HG03460 (cell line): ENCODE results near the gene TRABD.

Experiments used
- ATAC-seq: cut with Tn5 transposase; IDR thresholded peaks from one replicate; pipeline ENCODE4 v1.9.1; 2021; ENCODE audit not compliant: unreplicated experiment

TRABD gene

DNA sequence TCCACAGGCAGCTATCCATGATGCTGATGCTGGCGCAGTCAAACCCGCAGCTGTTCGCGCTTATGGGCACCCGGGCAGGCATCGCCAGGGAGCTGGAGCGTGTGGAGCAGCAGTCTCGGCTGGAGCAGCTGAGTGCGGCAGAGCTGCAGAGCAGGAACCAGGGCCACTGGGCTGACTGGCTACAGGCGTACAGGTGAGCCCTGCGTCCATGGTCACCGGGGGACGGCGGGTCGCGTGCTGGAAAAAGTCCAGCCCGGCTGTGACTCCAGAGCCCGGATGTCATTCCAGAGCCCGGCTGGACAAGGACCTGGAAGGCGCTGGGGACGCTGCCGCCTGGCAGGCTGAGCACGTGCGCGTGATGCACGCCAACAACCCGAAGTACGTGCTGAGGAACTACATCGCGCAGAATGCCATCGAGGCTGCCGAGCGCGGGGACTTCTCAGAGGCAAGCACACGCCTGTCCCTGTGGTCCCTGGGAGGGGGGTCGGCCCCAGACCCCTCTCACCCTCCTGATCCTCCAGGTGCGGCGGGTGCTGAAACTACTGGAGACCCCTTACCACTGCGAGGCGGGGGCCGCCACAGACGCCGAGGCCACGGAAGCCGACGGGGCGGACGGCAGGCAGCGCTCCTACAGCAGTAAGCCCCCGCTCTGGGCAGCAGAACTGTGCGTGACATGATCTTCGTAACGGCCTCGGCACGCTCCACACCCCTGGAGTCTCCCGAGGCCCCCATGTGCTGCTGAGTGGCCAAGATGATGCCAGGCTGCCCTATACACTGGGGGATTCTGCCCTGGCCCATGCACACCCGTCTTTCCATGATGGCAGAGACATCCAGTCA, 31.2 kb downstream of the TRABD start:
- ATAC-seq, result no peak

DNA sequence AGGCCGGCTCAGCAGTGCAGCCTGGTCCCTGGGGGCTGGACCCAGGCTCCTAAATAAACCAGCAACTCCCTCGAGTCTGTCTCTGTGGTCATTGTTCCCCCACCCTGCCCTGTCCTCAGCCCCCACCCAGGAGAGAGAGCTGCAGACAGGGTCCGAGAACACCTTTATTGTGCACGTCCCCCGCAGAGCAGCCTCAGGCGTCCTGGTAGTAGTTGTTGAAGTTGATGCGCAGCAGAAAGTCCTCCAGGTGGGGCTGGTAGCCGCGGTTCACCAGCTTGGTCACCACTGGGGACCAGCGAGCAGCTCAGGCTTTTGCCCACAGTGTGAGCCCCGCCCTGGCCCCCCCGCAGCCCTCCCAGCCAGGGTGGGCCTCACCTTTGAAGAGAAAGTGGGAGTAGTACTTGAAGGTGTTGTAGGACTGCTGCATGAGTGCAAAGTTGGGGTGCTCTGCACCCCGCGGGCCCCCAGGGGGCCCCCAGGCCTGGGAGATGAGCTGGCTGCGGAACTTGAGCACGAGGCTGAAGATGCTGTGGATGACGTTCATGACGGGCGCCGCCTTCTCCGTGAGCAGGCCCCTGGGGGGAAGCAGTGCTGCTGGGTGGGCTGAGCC, 31.9 kb downstream of the TRABD start:
- ATAC-seq, result no peak

DNA sequence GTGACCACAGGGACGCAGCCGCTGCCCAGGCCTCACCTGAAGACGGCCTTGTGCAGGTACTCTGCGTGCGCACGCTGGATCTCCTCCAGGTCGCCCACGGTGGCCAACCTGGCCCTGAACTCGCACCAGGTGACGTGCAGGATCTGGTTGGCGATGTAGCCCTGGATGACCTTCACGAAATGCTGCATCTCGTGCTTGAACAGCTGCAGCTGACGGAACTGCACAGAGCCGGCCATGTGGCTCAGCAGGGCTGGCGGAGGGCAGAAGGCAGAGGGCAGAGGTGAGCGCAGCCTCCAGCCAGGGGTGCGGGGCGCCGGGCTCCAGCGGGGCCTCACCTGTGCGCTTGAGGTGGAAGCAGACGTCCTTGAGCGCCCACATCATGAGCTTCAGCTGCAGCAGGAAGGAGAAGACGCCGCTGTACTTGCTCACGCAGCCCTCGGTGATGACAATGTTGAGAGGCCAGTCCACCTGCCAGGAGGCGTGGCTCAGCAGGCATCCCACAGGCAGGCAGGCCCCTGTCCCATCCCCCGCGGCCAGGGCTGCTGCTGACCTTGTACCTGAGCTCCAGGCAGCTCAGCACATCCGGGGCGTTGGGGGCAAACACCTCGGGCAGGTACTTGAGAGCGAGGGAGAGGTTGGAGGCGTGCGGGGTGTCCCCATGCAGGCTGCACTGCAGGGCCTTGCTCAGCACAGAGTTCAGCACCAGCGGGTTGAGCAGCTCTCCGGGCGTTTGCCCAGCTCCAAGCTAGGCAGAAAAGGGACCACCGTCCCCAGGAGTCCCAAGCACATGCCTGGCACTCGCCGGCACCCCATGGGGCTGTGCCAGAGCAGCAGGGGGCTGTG, 32.7 kb downstream of the TRABD start:
- no peak for ATAC-seq

DNA sequence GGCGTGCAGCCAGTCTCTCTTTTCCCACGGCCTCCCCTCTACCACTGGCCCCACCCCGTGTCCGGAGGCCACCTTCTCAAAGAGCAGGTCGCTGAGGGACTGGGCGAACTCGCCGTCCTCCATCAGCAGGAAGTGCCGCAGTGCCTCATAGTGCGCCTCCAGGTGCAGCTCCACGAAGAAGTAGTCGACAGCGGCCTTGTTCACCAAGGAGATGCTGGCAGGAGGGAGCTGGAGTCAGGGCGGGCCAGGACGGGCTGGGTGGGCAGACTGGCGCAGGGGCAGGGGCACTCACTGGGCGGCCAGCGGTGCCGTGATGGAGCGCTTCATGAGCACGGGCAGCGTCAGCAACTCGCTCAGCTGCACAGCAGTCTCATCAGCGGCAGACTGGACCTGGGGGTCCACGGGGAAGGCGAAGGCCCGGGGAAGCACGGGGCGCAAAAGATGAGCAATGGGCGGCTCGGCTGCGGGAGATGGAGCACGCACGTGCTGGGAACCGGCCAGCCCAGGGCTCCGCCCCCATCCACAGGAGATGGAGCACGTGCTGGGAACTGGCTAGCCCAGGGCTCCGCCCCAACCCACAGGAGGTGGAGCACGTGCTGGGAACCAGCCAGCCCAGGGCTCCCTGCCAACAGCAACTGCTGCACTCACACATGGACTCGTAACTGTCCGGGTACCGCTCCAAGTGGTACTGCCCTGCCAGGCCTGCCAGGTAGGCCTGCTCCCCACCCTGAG, 33.4 kb downstream of the TRABD start:
- no peak for ATAC-seq

DNA sequence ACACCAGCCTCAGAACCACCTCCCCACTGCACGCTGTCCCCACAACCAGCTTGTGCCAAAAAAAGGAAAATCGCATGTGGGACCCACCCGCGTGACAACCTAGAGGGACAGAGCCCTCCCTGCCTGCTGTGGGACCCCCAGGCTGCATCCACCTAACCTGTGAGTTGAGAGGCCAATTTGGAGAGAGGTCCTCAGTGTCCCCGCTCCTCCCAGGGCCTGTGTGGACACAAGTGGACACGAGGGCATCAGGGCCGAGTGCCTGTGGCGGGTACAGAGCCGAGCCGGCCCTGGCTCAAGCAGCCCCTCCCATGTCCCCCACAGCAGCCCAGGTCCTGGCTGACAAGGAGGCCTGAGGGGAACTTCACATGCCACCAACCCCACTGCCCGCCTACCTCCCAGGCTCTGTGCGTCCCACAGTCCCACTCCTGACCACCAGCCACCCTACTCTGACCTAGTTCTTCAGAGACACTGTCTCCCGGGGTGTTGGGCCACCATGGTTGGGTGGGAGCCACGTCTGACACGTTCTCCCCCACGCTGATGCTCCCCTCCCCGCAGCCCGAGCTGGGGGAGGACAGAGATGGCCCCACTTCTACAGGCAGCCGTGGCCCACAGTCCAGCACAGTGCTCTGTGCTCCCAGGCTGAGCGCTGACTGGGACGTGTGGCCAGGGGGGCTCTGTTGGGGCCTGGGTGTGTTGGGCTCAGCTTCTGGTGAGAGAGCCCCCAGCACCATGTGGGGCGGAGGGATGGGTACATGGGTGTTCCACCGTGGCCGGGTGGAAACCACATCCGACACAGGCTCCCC, 34.3 kb downstream of the TRABD start:
- no peak for ATAC-seq

DNA sequence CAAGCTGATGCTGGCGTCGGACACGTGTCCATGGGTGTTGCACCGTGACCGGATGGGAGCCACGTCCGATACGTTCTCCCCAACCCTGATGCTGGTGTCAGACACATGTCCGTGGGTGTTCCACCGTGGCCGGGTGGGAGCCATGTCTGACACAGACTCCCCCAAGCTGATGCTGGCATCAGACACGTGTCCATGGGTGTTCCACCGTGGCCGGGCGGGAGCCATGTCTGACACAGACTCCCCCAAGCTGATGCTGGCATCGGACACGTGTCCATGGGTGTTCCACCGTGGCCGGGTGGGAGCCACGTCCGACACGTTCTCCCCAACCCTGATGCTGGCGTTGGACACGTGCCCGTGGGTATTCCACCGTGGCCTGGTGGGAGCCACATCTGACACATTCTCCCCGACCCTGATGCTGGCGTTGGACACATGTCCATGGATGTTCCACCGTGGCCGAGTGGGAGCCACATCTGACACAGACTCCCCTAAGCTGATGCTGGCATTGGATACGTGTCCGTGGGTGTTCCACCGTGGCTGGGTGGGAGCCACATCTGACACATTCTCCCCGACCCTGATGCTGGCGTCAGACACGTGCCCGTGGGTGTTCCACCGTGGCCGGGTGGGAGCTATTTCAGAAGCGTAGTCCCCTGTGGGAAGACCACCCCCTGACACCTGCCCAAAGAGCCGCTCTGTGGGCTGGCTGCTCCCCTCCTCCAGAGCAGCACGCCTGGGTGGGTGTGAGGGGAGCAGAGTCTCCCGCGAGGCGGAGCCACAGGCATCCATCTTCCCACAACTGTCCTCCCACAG, 35.1 kb downstream of the TRABD start:
- ATAC-seq, result no peak

DNA sequence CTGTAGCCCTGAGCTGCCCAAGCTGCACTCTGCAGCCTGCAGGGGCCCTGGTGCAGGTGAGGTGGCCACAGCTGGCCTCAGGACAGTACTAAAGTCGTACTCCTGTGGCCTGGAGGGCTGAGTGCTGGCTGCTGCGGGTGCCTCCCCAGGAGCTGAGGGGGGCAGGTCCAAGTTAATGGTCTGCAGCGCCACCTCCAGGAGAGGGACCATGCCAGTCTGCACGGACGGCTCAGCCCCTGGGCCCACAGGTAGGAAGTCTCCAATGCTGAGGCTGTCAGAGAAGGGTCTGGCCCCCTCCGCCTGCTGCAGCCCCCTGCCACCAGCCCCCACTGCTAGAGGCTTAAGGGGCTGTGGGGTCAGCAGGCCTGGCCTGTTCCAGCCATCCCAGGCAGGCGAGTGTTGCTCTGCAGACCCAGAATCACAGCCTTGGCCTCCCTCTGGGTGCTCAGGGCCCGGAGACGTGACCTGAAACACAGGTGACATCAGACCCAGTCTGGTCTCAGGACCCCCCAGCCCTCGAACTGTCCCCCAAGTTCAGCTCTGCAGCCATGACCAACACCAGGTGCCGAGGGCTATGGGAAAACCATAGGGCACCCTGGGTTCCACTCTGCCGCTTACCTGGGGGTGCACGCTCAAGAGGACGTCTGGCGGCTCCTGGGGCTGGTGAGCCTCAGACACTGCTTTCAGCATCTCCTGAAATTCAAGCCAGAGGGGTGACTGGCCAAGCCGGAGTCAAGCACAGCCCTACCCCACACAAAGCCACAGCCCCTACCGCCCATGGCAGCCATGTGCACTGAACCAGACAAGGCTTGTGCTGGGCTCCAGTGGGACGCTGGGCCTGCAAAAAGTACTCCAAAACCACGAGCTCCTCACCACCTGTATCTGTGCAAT, 35.9 kb downstream of the TRABD start:
- no peak for ATAC-seq

DNA sequence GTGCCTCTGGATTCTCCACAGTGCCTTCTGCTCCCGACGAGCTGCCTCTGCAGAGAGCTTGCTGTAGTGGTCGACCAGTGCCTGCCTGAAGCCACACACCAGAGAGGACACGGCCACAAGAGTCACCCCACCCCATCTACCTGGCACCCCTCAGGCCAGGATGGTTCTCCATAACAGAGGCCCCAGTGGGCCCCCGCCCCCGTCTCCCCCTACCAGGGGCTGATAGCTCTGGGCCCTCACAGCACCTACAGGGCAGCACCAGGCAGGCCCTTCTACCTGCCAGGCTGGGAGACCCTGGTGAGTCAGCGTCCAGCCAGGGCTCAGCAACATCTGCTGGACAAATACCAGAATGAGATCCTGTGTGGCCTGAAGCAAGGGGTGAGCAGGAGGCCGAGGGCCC, 36.8 kb downstream of the TRABD start:
- no peak for ATAC-seq

DNA sequence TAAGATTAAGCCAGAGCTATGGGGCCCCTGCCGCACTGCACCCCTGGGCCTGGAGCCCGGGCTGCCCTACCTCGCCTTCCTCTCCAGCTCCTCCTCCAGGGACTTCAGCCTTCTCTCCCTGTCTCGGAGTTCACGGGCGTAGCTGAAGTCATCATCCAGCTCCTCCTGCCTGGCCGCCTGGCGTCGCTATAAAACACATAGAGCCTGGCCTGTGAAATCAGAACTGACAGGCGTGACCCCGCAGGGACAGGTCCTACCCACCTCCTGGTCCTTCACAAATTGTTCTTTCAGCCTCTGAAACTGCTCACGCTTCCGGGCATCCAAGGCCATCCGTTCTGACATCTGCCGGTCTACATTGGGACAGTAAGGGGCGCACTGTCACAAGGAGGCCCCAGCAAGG, 38.4 kb downstream of the TRABD start:
- no peak for ATAC-seq

DNA sequence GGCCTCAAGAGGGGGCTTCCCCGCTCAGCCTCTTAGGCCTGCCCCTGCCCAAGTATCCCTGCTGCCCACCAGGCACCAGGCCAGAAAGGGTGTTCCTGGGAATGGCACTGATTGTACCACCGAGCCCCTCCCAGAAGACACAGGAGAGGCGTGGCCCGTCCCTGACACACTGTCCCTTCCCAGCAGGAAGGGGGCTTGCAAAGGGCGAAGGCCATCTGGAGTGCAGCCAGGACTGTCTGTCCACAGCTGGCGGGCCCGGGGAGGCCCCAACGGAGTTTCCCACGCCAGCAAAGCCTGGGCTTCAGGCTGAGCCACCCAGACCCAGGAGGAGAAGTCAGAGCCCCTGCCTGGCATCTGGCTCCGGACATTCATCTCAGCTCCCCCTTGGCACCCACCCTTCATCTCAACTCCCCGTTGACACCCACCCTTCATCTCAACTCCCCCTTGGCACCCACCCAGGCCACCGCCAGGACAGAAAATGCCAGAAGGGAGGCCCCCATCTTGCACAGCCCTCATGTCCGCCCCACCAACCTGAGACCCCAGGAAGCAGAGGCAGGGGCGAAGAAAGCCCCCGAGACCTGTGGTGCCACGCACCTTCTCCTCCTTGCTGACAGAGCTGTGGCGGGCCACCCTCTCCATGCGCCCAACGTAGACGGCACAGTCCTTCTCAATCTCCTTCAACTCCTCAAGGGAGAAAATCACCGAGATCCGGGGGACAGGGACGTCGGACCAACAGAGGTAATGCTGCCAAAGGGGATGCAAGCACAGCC, 39.7 kb downstream of the TRABD start:
- ATAC-seq, result no peak

DNA sequence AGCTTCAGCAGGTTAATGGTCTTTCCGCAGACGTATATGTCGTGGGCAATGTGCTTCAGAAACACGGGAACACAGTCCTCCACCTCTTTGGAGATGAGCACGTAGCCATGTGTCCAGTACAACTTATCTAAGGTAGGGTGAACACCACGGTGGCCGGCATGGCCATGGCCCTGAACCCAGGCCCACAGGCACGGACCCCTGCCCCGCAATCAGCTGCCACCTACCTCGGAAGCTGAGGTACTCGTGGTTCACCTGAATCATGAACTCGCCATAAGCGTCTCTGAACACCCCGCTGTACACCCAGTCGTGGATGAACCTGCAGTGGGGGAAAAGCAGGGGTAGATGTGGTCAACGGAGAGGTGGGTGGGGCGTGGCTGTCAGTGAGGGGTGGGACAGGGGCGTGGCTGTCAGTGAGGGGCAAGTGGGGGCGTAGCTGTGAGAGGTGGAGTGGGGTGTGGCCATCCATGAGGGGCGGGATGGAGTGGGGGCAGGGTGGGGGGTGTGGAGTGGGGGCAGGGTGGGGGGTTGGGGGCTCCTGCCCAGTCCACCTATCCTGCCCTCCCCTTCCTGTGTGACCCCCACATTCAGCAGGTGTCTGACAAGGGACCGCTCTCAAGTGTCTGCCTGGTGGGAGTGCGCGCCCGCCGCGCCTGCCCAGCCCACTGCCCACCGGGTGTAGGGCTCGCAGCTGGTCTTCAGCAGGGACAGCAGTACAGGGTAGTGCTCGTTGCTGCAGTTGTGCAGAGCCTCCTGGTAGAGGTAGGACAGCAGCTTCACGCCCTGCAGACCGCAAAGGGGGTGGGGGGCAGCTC, 40.6 kb downstream of the TRABD start:
- ATAC-seq, result no peak

DNA sequence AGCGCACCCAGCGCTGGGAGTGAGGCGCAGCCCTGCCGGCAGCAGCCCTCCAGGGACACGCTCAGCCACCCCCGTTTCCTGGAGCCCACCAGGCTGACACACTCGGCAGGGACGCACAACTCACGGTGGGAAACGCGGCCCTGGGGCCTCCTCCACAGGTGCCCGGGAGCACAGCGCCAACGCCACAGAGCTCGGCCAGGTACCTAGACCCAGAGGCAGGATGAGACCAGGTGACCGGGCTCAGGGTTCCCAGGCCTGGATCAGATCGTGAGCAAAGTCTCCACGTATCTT, 41.1 kb downstream of the TRABD start:
- no peak for ATAC-seq

DNA sequence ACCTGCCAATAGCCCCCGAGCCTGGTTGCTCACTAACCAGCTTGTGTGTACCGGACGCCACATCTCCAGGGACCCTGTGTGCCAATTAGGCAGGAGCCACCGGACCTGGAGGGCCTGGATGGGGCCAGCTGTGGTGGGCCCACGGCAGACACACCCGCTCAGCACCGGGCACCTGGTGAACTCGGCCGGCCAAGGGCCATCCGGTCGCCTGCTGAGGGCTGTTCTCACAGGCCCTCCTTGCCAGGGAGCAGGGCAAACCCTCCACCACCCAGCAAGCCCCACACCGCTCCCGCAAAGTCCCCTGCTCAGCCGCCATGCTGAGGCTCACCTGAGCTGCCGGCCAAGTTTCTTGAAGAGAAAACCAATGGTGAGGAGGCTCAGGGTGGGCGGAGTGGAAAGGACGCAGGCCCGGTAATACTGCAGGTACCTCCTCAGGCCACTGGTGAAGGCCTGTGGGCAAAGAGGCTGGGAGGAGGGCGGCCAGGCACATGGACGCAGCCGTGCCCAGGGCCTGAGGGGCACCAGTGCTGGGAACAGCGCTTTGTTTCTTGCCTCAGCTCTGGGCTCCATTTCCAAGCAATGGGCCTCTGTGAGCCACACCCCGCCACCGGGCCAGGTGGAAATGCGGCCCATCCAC, 42.0 kb downstream of the TRABD start:
- no peak for ATAC-seq

DNA sequence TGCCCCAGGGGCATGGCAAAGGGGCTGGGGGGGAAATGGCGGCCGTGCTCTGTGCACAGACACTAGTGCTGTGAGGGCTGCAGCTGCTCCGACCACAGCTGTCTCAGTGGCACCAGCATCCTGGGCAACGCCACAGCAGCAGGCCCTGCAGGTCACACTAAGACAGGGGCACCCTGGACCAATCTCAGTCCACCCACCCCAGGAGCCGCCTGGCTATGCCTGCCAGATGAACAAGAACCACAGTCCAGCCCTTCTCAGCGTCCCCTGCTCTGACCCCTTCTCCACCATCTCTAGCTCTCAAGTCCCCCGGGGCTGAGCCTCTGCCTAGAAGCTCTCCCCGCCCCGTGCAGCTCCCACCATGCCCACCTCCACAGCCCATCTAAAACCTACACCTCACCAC, 42.7 kb downstream of the TRABD start:
- no peak for ATAC-seq

DNA sequence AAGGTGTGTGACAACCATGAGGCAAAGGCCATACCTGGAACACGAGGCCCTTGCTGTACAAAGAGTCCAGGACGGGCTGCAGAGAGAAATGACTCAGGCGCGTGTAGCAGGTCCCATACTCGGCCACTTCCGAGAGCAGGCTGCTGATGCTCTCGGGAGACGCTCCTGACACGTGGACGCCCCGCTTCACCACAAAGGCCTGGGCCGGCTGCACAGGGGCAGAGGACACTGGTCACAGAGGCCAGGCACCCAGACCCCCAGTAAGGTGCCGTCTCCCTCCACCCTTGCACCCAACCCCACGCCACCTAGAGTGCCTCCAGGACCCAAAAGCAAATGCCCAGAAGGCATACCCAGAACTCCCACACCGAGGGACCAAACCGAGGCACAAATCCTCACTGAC, 43.7 kb downstream of the TRABD start:
- no peak for ATAC-seq

DNA sequence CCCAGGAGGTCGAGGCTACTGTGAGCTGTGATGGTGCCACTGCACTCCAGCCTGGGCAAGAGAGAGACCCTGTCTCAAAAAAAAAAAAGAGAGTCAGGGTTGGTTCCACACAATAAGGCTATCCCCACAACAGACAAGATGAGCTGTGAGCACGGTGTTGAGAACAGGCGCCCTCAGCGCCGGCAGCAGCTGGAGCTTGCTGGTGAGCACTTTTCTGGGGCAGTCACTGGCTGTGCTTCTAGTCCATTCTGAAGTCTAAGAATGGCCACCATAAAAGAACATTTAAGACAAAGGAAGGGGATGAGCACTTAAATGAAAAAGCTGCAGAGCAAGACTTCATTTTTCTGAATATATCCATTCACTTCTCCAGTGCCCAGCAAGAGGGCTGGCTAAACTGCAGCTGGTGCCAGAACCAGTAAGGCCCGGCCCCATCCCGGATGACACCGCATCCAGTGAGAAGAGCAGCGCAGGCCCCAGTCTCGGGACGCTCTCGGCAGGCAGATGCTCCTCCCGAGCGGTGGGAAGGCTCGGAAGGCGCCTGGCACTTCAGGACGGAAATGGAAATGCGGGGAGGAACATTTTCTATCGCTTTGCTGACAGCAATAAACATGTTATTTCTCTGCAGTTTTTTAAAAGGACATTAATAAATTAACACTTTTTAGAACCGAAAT, 46.9 kb downstream of the TRABD start:
- ATAC-seq, result no peak
